Measurements from ENCODE around the gene SLC17A8. TPM values are rescaled to one million over a fixed set of nuclear protein-coding genes. Genes with fewer than 3 reads are reported as not detected.
"Not testable (repeated sequence)": the region's sequence is repeated elsewhere in the genome, so short reads cannot be mapped to it uniquely, and the experiment has no call there.

The SLC17A8 gene
- total and polyA plus RNA-seq, 2 donors, result 0.05 to 0.95 TPM

DNA sequence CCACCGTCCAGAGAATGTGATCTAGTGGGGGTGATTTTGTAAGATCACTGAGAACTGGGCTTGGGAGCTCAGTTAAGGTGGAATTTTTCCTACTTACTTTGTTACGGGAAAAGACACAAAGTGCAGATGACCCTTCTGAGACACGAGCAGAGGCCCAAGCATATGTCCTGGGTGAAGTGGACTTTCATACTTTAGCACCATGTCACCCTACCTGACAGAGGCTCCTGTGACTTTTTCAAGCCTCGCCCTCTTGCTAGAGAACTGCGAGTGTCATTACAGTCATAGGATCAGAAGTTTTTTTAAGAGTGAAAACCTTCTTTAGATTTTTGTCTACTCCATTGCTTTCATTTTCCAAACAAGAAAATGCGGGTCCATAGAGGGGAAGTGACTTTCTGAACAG is 56.1 kb downstream of the SLC17A8 start:
- WGBS, result 92% methylated on average over 6 of the region's 6 CpGs

DNA sequence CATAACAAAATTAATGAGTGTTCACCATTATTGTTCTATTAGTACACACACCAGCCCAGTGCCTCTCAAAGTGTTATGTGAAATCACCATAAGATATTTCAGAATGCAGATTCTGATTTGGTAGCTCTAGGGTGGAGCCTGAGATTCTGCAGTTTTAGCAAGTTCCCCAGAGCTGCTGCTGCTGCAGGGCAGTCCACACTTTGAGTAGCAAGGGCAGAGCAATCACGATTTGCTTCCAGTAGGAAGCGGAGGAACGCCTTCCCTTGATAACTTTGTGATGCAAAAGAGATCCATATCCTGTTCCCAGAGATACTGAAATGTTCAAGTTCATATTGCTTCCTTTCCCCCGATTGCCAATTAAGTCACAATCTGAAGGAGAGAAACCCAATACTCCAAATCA is 57.9 kb downstream of the SLC17A8 start:
- Histone ChIP-seq H3K4me1 (ENCODE audit: insufficient read depth) (no peaks in the 10 kb centered on the region), H3K27ac (ENCODE audit: low read depth) (no peak overlapping the region), H3K36me3 (ENCODE audit: insufficient read depth) (no peaks in the 10 kb centered on the region), H3K4me3 (ENCODE audit: low read depth, low read length) (no peak overlapping the region)
- DNase-seq (ENCODE audit: extremely low spot score), result no peak
- 66% methylated on average over 4 of the region's 4 CpGs for WGBS

More for the DNA sequence above, 56.1 kb downstream of the SLC17A8 start:
- no peaks in the 10 kb centered on the region for H3K36me3 ChIP-seq (ENCODE audit: insufficient read depth)
- no peak overlapping the region for H3K27ac ChIP-seq (ENCODE audit: low read depth)
- H3K4me1 ChIP-seq (ENCODE audit: insufficient read depth), result no peaks in the 10 kb centered on the region
- DNase-seq (ENCODE audit: extremely low spot score), result no peak
- no peak overlapping the region for H3K4me3 ChIP-seq (ENCODE audit: low read depth, low read length)

DNA sequence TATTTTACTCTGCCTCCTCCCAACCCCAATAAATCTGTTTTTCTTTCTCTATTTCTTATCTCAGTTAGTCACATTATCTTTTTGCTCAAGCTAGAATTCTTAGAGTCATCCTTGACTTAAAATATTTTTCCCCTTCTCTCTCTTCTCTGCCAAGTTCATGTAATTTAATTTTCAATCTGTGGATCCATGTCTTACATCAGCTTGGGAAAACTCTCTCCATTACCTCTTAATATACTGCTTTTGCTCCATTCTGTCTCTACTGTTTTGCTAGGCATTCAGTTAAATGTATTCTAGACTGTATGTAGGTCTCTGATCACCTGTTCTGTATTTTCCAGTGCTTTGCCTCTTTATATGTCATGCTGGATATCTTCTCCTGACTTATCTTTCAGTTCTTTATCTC is 65.8 kb downstream of the SLC17A8 start:
- Histone ChIP-seq H3K4me3 (ENCODE audit: low read depth, low read length) (no peak overlapping the region), H3K36me3 (ENCODE audit: insufficient read depth) (no peaks in the 10 kb centered on the region), H3K4me1 (ENCODE audit: insufficient read depth) (no peaks in the 10 kb centered on the region), H3K27ac (ENCODE audit: low read depth) (no peak overlapping the region)
- DNase-seq (ENCODE audit: extremely low spot score), result no peak

DNA sequence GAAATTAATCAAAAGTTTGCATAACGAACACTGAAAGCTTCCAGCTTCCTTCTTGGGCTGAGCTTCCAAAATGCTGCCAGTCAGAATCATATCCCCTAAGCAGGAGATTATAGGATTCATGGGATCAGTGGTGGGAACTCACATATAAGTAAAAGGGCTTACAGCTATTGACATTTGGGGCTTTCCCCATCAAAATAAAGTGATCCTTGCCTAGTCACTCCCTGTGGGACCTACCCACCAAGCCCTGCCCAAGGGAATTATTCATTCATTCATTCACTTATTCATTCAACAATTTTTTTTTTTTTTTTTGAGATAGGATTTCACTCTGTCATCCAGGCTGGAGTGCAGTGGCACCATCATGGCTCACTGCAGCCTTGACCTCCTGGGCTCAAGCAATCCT is 69.3 kb downstream of the SLC17A8 start:
- no peak overlapping the region for H3K4me3 ChIP-seq (ENCODE audit: low read depth, low read length)
- 46% methylated on average over 1 of the region's 1 CpG for WGBS
- no peaks in the 10 kb centered on the region for H3K4me1 ChIP-seq (ENCODE audit: insufficient read depth)
- no peak overlapping the region for H3K27ac ChIP-seq (ENCODE audit: low read depth)
- no peaks in the 10 kb centered on the region for H3K36me3 ChIP-seq (ENCODE audit: insufficient read depth)
- no peak for DNase-seq (ENCODE audit: extremely low spot score)

DNA sequence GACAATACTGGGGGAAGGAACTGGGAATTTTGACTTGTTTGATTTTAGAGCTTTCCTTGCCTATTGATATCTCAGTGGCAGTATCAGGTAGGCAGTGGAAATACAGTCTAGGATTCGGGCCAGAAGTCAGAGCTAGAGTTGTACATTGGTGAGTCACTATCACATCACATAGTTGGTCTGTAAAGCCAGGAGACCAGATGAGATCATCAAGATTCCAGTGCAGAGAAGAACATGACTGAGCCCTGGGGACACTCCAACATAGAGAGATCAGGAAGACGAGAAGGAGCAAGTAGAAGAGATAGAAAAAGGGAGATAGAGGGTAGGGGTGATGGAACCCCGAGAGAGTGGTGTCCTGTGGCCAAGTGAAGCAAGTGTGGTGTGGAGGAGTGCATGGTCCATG is 70.2 kb downstream of the SLC17A8 start:
- no peaks in the 10 kb centered on the region for H3K36me3 ChIP-seq (ENCODE audit: insufficient read depth)
- H3K4me3 ChIP-seq (ENCODE audit: low read depth, low read length), result no peak overlapping the region
- DNase-seq (ENCODE audit: extremely low spot score), result no peak
- 60% methylated on average over 3 of the region's 3 CpGs for WGBS
- H3K27ac ChIP-seq (ENCODE audit: low read depth), result no peak overlapping the region
- H3K4me1 ChIP-seq (ENCODE audit: insufficient read depth), result no peaks in the 10 kb centered on the region

DNA sequence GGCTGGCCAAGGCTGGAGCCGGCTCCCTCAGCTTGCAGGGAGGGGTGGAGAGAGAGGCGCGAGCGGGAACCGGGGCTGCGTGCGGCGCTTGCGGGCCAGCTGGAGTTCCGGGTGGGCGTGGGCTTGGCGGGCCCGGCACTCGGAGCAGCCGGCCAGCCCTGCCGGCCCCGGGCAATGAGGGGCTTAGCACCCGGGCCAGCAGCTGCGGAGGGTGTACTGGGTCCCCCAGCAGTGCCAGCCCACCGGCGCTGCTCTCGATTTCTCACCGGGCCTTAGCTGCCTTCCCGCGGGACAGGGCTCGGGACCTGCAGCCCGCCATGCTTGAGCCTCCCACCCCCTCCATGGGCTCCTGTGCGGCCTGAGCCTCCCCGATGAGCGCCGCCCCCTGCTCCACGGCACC is 73.4 kb downstream of the SLC17A8 start:
- WGBS, result 96% methylated on average over 32 of the region's 32 CpGs
- H3K4me3 ChIP-seq (ENCODE audit: low read depth, low read length); H3K36me3 ChIP-seq (ENCODE audit: insufficient read depth); H3K4me1 ChIP-seq (ENCODE audit: insufficient read depth); H3K27ac ChIP-seq (ENCODE audit: low read depth); DNase-seq (ENCODE audit: extremely low spot score): not testable (repeated sequence)

DNA sequence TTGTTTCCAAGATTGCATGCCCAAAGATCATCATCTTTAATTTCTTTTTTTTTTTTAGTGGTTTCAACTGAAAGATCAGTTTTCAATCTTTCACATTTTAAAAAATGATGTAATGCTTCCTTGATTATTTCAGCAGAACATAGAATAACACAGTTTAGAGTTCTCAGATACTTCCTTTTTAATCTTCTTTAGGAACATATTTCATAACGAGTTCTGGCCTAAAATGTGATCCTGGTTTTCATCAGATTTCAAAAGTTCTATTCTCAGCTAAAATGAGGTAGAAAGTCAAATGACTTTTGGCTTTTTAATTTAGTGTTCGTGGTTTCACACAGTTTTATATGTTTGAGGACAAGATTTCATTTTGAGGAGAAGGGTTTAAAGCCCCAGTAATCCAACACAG is 76.8 kb downstream of the SLC17A8 start:
- H3K36me3 ChIP-seq (ENCODE audit: insufficient read depth), result no peaks in the 10 kb centered on the region
- H3K27ac ChIP-seq (ENCODE audit: low read depth), result no peak overlapping the region
- no peak overlapping the region for H3K4me3 ChIP-seq (ENCODE audit: low read depth, low read length)
- no peak for DNase-seq (ENCODE audit: extremely low spot score)
- WGBS, result 54% methylated on average over 2 of the region's 2 CpGs
- H3K4me1 ChIP-seq (ENCODE audit: insufficient read depth), result no peaks in the 10 kb centered on the region

DNA sequence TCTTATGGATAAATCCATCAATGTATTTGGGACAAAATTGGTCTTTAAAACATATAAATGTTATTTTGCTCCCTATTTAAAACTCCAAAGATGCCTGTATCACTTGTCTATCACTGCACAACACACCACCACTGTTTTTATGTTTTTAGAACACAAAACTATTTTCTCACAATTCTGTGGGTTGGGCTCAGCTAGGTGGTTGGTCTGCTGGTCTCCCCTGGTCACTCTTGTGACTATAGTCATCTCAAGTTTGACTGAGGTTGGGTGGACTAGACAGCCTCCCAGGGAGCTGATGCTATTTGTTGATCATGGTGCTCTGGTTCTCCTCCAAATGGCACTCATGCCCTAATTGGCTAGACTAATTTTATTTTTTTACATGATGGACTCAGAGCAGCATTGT is 77.3 kb downstream of the SLC17A8 start:
- no peak for DNase-seq (ENCODE audit: extremely low spot score)
- Histone ChIP-seq H3K27ac (ENCODE audit: low read depth) (no peak overlapping the region), H3K4me3 (ENCODE audit: low read depth, low read length) (no peak overlapping the region), H3K4me1 (ENCODE audit: insufficient read depth) (no peaks in the 10 kb centered on the region), H3K36me3 (ENCODE audit: insufficient read depth) (no peaks in the 10 kb centered on the region)

DNA sequence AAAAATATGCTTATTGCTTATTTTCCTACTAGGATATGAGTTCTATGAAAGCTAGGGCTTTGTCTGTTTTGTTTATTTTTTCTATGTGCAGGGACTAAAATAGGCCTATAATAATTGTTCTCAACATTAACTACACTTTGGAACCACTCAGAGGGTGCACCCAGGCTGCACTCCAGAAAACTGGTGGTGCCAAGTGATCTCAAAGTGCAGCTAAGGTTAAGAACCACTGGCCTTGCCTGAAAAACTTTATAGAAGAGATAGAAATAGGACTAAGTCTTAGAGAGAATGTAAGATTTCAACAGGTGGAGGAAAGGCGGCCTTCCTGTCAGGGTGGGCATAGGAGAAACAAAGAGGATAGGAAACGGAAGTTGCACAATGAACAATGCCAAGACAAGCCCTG is 79.1 kb downstream of the SLC17A8 start:
- no peak overlapping the region for H3K27ac ChIP-seq (ENCODE audit: low read depth)
- WGBS, result 66% methylated on average over 2 of the region's 2 CpGs
- no peak for DNase-seq (ENCODE audit: extremely low spot score)
- H3K4me1 ChIP-seq (ENCODE audit: insufficient read depth), result no peaks in the 10 kb centered on the region
- H3K36me3 ChIP-seq (ENCODE audit: insufficient read depth), result no peaks in the 10 kb centered on the region
- H3K4me3 ChIP-seq (ENCODE audit: low read depth, low read length), result no peak overlapping the region

DNA sequence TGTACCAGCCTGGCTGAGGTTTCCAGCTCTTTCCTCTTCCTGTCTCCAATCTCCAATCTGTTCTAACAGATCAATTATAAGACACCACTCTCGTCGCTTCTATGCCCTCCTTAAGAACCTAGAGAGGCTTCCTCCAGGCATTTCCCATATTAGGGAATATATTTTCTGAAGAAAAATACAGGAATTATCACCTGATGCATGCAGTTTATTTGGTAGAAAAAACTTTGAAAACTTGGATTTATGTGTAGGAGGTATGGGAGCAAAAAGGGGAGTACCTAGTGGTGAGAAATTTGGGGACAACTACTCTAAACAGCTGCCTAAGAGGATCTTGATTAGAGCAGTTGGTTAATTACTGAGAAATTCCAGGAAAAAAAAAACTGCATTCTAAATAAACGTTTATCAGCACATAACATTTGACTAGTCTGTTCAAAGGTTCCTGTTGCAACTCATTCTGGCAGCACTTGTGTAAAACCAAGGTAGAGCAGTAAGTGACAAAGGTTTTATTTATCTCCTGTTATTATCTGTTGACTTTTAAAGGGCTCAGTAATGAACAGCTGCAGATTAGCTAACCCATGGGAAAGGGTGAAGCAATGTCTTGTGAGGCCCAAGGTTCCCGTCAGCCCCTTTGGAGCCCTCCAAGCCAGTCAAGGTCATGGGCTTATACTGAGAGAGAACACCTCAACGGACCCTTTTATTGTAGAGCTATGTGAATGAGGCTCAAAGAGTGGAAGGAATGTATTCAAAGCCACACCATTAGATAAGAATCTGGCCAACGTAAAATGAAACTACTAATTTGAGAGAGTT is 80.4 kb downstream of the SLC17A8 start:
- Histone ChIP-seq H3K36me3 (ENCODE audit: insufficient read depth) (no peaks in the 10 kb centered on the region), H3K27ac (ENCODE audit: low read depth) (no peak overlapping the region), H3K4me3 (ENCODE audit: low read depth, low read length) (no peak overlapping the region), H3K4me1 (ENCODE audit: insufficient read depth) (no peaks in the 10 kb centered on the region)
- 58% methylated on average over 6 of the region's 6 CpGs for WGBS
- no peak for DNase-seq (ENCODE audit: extremely low spot score)

DNA sequence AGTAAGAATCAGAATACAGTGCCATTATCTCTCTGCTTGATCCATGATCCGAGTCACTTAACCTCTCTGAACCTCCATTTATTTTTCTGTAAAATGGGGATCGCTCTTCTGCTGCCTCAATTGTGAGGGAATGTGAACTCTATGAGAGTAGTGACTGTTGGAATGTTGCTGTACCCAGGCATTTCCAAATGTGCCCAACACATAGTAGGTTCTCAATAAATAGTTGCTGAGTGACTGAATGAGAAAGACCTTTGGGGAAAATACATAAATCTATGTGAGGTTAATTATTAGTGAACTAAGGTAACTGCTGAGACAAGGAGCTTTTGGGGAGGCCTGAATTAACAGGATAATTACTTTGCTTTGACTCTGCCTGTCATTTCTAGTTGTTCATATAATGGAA is 82.9 kb downstream of the SLC17A8 start:
- no peak overlapping the region for H3K27ac ChIP-seq (ENCODE audit: low read depth)
- no peak overlapping the region for H3K4me3 ChIP-seq (ENCODE audit: low read depth, low read length)
- H3K36me3 ChIP-seq (ENCODE audit: insufficient read depth), result no peaks in the 10 kb centered on the region
- DNase-seq (ENCODE audit: extremely low spot score), result no peak
- WGBS, result 89% methylated on average over 2 of the region's 2 CpGs
- no peaks in the 10 kb centered on the region for H3K4me1 ChIP-seq (ENCODE audit: insufficient read depth)

DNA sequence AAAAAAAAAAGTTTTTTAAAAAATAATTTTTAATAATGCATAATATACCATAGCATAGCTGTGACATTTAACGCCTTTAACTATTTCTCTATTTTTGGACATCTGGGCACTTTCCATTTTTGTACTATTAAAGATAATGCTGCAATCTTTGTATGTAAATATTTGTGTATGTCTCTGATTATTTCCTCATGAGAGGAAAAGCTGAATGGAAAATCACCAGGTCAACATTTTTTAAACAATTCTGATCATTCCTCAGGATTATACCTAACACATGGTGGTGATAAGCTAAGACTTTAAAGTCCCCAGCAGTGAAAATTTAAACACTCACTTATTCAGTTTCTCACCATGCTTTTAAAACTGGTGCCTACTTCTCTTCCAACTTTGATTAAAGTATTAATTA is 85.5 kb downstream of the SLC17A8 start:
- 77% methylated on average over 1 of the region's 1 CpG for WGBS
- DNase-seq (ENCODE audit: extremely low spot score), result no peak

DNA sequence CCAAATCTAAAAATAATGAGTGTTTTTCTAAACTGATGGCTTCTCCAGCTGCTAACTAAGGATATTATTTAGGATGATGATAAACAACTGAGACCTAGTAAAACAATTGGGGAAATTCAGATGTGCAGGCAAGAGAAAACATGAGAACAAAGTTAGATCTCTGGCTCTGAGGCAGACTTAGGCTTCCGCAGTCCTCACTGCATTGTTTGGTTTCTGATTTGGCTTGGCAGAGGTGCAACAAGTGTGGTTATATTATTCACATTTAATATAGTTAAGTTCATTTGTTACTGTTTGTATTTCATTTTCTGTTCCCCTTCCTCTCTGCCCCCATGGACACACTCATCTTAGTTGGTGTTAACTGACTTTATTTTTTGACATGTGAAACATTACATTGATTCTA is 86.6 kb downstream of the SLC17A8 start:
- Histone ChIP-seq H3K4me1 (ENCODE audit: insufficient read depth) (no peaks in the 10 kb centered on the region), H3K4me3 (ENCODE audit: low read depth, low read length) (no peak overlapping the region), H3K36me3 (ENCODE audit: insufficient read depth) (no peaks in the 10 kb centered on the region), H3K27ac (ENCODE audit: low read depth) (no peak overlapping the region)
- DNase-seq (ENCODE audit: extremely low spot score), result no peak
- WGBS, result 47% methylated on average over 1 of the region's 1 CpG

More for the DNA sequence above, 85.5 kb downstream of the SLC17A8 start:
- no peak overlapping the region for H3K27ac ChIP-seq (ENCODE audit: low read depth)
- no peaks in the 10 kb centered on the region for H3K4me1 ChIP-seq (ENCODE audit: insufficient read depth)
- H3K36me3 ChIP-seq (ENCODE audit: insufficient read depth), result no peaks in the 10 kb centered on the region
- no peak overlapping the region for H3K4me3 ChIP-seq (ENCODE audit: low read depth, low read length)

DNA sequence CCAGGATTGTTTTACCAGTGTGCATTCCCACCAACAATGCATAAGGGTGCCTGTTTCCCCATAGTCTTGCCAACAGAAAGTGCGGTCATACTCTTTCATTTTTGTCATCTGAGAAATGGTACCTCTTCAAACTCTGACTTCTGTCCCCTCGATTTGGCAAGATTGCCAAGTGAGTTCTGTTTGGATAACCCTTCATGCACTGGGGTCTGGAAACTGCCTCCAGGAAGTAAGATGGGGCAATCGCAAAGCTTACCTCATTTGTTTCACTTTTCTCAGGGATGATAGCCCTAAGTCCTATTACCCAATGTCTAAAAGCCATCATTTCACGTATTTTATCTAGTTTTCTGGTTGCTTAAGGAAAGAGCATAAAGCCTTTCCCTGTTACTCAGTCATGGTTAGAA is 88.2 kb downstream of the SLC17A8 start:
- WGBS, result 89% methylated on average over 4 of the region's 4 CpGs
- Histone ChIP-seq H3K36me3 (ENCODE audit: insufficient read depth) (no peaks in the 10 kb centered on the region), H3K4me3 (ENCODE audit: low read depth, low read length) (no peak overlapping the region), H3K4me1 (ENCODE audit: insufficient read depth) (no peaks in the 10 kb centered on the region), H3K27ac (ENCODE audit: low read depth) (no peak overlapping the region)
- DNase-seq (ENCODE audit: extremely low spot score), result no peak

DNA sequence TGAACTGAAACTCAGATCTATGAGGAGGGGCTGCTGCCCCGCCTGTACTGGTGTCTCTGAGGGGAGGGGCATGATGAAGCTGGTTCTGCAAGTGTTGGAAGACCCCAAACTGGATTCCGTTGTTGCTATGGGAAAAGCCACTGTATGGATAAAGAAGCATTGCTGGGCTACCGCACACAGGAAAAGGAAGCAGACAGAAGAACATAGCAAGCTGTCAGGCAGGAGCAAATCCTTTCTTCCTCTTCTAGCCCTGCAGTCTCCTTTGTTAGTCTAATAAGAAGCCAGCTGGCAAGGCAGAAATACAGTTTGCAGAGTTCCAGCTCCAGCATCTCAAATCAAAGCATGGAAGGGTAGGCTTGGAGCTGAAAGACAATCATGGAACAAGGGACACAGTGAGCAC is 90.5 kb downstream of the SLC17A8 start:
- Histone ChIP-seq H3K27ac (ENCODE audit: low read depth) (no peak overlapping the region), H3K4me1 (ENCODE audit: insufficient read depth) (no peaks in the 10 kb centered on the region), H3K4me3 (ENCODE audit: low read depth, low read length) (no peak overlapping the region), H3K36me3 (ENCODE audit: insufficient read depth) (no peaks in the 10 kb centered on the region)
- WGBS, result 28% methylated on average over 3 of the region's 3 CpGs
- no peak for DNase-seq (ENCODE audit: extremely low spot score)

Measured in urinary bladder (tissue), 4 donors.